ENCODE data around the gene IKZF2.

DNA sequence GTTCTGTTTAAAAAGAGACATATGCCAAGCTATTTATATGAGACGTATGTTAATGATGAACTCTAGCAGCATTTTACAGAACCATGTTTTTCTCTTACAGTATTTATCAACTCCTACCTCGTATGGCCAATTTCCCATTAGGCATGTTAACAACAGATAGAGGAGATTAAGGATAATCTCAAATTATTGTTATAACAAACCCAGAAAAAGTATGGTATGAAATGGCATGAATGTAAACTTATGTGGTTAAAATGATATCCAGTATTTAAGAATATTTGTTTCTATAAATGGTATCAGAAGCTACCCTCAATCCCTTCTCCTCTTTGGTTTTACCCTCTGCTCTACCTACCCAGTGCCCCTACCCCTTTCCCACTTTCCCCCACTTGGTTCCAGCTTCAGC is 132.0 kb downstream of the IKZF2 start:
- no peak for TF ChIP-seq EZH2 (IDR thresholded peaks at IDR 0.05)
- TF ChIP-seq POLR2AphosphoS5 (IDR thresholded peaks at IDR 0.05; ENCODE audit: borderline replicate concordance, low read depth, low read length) = no peak
